GM12864 (cell line): ENCODE results near the gene RNH1.

Experiments
- DNase-seq: peaks from one replicate; pipeline ENCODE4 v3.0.0-alpha.2; 2011; ENCODE audit warnings: low read depth
- H3K4me3 ChIP-seq: 2 replicates; pipeline ENCODE4 v1.5.1; 2011; ENCODE audit warnings: mild to moderate bottlenecking, low read depth, low read length, control low read depth
- TF ChIP-seq, protein P1 (sequence below): IDR thresholded peaks from 2 replicates; pipeline ENCODE4 v1.5.1; 2011; ENCODE audit warnings: low read depth, mild to moderate bottlenecking, moderate library complexity, low read length, control low read depth, inconsistent platforms; ENCODE audit errors: missing control alignments

Gene RNH1

DNA sequence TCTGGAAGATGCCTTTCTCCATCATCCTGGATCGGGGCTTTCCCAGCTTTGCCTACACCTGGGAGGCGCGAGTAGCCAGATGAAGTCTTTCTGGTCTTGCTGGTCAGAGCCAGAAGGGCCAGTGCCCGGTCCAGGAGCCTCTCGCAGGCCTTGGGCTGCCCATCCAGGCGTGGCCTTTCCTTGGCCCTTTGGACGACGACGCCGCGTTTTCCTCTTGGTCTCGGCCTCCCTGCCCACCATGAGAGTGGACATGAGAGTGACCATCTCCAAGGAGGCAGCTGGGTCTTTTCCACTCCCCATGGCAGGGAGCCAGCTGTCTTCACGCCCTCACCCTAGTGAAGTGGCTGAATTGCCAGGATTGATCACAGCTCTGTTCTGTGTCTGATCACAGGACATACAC is 53.5 kb downstream of the RNH1 start:
- TF ChIP-seq, protein P1, sequence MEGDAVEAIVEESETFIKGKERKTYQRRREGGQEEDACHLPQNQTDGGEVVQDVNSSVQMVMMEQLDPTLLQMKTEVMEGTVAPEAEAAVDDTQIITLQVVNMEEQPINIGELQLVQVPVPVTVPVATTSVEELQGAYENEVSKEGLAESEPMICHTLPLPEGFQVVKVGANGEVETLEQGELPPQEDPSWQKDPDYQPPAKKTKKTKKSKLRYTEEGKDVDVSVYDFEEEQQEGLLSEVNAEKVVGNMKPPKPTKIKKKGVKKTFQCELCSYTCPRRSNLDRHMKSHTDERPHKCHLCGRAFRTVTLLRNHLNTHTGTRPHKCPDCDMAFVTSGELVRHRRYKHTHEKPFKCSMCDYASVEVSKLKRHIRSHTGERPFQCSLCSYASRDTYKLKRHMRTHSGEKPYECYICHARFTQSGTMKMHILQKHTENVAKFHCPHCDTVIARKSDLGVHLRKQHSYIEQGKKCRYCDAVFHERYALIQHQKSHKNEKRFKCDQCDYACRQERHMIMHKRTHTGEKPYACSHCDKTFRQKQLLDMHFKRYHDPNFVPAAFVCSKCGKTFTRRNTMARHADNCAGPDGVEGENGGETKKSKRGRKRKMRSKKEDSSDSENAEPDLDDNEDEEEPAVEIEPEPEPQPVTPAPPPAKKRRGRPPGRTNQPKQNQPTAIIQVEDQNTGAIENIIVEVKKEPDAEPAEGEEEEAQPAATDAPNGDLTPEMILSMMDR = no peak
- no peak overlapping the region for H3K4me3 ChIP-seq
- no peak for DNase-seq

GRCh38 chr11:452916-453527 is 54.0 kb downstream of the RNH1 start:
- no peak overlapping the region for H3K4me3 ChIP-seq
- TF ChIP-seq, protein P1 = no peak
- no peak for DNase-seq

DNA sequence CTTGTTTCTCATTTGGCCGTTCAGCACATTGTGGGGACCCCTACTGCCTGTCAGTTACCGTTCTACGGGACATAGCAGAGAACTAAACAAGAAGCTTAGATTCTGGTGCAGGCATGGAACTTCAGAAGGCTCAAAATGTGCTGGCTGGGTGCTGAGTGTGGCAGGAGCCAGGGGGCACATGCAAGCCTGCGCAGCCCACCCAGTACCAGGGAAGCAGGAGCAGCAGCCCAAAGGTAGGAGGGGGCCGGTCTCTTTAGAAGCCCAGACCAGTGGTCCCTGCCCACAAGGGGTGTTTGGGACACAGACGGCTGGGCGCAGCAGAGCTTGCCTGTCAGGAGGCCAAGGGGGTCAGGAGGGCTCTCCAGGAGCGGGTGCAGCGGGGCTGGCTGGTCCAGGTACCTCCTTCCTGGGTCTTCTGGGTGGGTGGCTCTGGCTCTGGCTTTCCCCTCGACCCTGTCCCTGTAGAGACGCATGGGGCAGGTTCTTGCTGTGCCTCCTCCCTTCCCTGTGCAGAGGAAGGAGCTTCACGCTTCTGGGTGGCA is 54.8 kb downstream of the RNH1 start:
- TF ChIP-seq, protein P1 = no peak
- H3K4me3 ChIP-seq = no peak overlapping the region
- no peak for DNase-seq

GRCh38 chr11:451738-452137 is 55.3 kb downstream of the RNH1 start:
- DNase-seq = no peak
- TF ChIP-seq, protein P1 = no peak
- no peak overlapping the region for H3K4me3 ChIP-seq

DNA sequence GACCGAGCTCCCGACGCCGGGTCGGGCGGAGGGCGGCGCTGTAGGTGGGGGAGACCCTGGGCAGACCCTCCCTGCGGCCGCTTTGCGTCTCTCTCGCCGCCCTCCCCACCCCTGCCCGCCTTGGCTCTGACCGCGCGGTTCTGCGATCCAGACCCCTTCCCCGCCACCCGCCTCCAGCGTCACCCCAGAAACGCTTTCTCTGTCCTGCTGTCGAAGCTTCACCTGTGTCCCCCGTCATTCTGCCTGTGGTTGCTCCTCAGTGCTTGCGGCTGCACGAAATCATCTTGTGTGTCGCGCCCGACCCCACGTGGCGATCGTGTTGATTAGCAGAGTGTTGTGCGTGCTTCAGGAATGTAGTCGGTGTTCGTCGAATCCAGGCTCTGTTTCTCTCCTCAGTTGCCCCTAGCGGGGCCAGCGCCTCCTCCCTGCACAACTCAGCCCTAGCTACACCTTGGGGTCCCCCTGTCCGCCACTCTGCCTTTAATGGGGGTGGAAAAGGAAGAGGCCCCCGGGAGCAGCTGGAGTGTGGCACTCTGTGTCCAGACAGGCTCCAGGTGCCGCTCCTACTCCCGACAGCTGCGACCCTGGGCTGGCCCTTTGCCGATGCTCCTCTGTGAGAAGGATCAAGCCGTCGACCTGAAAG is 56.1 kb downstream of the RNH1 start:
- peak overlapping the region; percentile 95 for H3K4me3 ChIP-seq
- TF ChIP-seq, protein P1 = peak; percentile 48
- peak; percentile 29 for DNase-seq

- TF ChIP-seq, protein P1 = no peak
- DNase-seq = peak; percentile 91
- peak within 1 kb of the TSS; percentile 95 for H3K4me3 ChIP-seq
Measured at GRCh38 chr11:449889-450808, 56.9 kb downstream of the RNH1 start, which contains the start of gene PTDSS2. Gene PTDSS2 (plus strand): TSS chr11:450279. CDS start chr11:450456, 177 bp downstream.
